Stimulated activated CD4-positive, alpha-beta T cell treated with anti-CD3 and anti-CD28 coated beads, Interleukin-15, amount 100 ng/mL, for 48 hours (primary cell): ENCODE data around the gene TEX9.
"Not testable (repeated sequence)": the region's sequence is repeated elsewhere in the genome, so short reads cannot be mapped to it uniquely, and the experiment has no call there.

Experiments used
- DNase-seq, 2 donors: peaks; one replicate each; pipeline ENCODE4 v3.0.0-alpha.2; 2020; ENCODE audit warnings: low read depth in 2 of 2

Gene TEX9

GRCh38 chr15:56366211-56366610 is 985 bp downstream of the TEX9 start:
- DNase-seq, result no peak

- no peak for DNase-seq
Observed at GRCh38 chr15:56367156-56367555, 1.9 kb downstream of the TEX9 start.

GRCh38 chr15:56369234-56369633 is 4.0 kb downstream of the TEX9 start:
- no peak for DNase-seq

GRCh38 chr15:56371495-56372147 is 6.4 kb downstream of the TEX9 start:
- no peak for DNase-seq

- not testable (repeated sequence) for DNase-seq
Observed at GRCh38 chr15:56374693-56375092, 9.5 kb downstream of the TEX9 start.

- not testable (repeated sequence) for DNase-seq
Observed at GRCh38 chr15:56377822-56378221, 12.6 kb downstream of the TEX9 start.

GRCh38 chr15:56383010-56383409 is 17.8 kb downstream of the TEX9 start:
- no peak for DNase-seq

GRCh38 chr15:56385908-56386307 is 20.7 kb downstream of the TEX9 start:
- DNase-seq, result no peak

- no peak for DNase-seq
Observed at GRCh38 chr15:56390739-56391267, 25.6 kb downstream of the TEX9 start.

GRCh38 chr15:56393277-56393676 is 28.1 kb downstream of the TEX9 start:
- DNase-seq, result no peak

- DNase-seq, result no peak
Observed at GRCh38 chr15:56394909-56395308, 29.7 kb downstream of the TEX9 start.

- not testable (repeated sequence) for DNase-seq
Observed at GRCh38 chr15:56397325-56397724, 32.1 kb downstream of the TEX9 start.

- DNase-seq, result not testable (repeated sequence)
Observed at GRCh38 chr15:56399209-56399608, 34.0 kb downstream of the TEX9 start.

GRCh38 chr15:56410721-56411120 is 45.5 kb downstream of the TEX9 start:
- DNase-seq, result no peak

- DNase-seq, result no peak
Observed at GRCh38 chr15:56411122-56411749, 46.0 kb downstream of the TEX9 start.

GRCh38 chr15:56413114-56413733 is 48.0 kb downstream of the TEX9 start:
- not testable (repeated sequence) for DNase-seq

GRCh38 chr15:56425276-56425675 is 60.0 kb downstream of the TEX9 start:
- no peak for DNase-seq

GRCh38 chr15:56425976-56426375 is 60.8 kb downstream of the TEX9 start:
- no peak for DNase-seq

- DNase-seq, result no peak
Observed at GRCh38 chr15:56428821-56429458, 63.7 kb downstream of the TEX9 start.

- no peak for DNase-seq
Observed at GRCh38 chr15:56432304-56432703, 67.1 kb downstream of the TEX9 start.

GRCh38 chr15:56440214-56440770 is 75.1 kb downstream of the TEX9 start:
- DNase-seq, result no peak

GRCh38 chr15:56442354-56442753 is 77.1 kb downstream of the TEX9 start:
- DNase-seq, result no peak
